GM12873 (cell line): ENCODE data around the gene OR1I1.

ENCODE experiments used
- CTCF ChIP-seq: IDR thresholded peaks from 2 replicates; pipeline ENCODE4 v1.5.1; 2012; ENCODE audit warnings: low read depth, mild to moderate bottlenecking, moderate library complexity, low read length, control low read depth; ENCODE audit not compliant: insufficient read depth; ENCODE audit errors: missing control alignments

OR1I1 gene

GRCh38 chr19:15047680-15048079 is 34.3 kb upstream of the OR1I1 start:
- no peak for TF ChIP-seq CTCF

- no peak for TF ChIP-seq CTCF
Observed at GRCh38 chr19:15048128-15048527, 33.9 kb upstream of the OR1I1 start.

GRCh38 chr19:15048885-15049541 is 33.0 kb upstream of the OR1I1 start, which contains the start of gene CASP14:
TSS of gene CASP14 (plus strand) at chr19:15049480. CDS start at chr19:15052252, 2,772 bp downstream.
- TF ChIP-seq CTCF, result no peak

GRCh38 chr19:15050639-15051038 is 31.4 kb upstream of the OR1I1 start:
- TF ChIP-seq CTCF, result no peak

GRCh38 chr19:15062036-15062435 is 20.0 kb upstream of the OR1I1 start:
- no peak for TF ChIP-seq CTCF

GRCh38 chr19:15072930-15073647 is 8.9 kb upstream of the OR1I1 start:
- no peak for TF ChIP-seq CTCF

GRCh38 chr19:15074371-15074770 is 7.6 kb upstream of the OR1I1 start:
- no peak for TF ChIP-seq CTCF
